NOMO-1 treated with dmso at 0.1 percent for 144 hours (cell line): Measurements from ENCODE around the gene FAM24A.
A peak's percentile ranks its signal among the peaks of the same experiment; 100 is the strongest.
"Not testable (repeated sequence)": the region's sequence is repeated elsewhere in the genome, so short reads cannot be mapped to it uniquely, and the experiment has no call there.

ENCODE experiments used
- DNase-seq: peaks from one replicate; lab custom pipeline; 2025; ENCODE audit not compliant: unreplicated experiment; lab: John Stamatoyannopoulos, UW

The FAM24A gene

DNA sequence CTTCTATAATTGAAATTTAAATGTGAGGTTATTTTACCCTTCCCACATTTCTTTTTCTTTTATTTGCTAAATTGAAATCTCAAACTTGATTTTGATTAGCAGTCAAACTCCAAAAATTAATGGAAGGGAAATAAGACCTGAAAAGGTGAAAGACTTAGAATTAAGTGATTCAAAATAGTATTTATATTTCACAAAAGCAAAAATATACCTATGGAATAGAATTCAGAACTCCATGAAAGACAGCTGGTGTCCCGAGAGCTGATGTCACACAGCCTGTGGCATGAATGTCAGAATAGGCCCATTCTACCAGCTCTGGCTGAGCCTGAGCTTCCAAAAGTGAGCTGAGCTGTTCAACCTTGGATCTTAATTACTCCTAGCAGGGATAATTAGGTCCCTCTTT lies at the start of gene FAM24A:
Gene FAM24A (plus strand): TSS at position 301 of the 400 bp plus-strand sequence. CDS start 1,025 bp downstream, outside the sequence.
- DNase-seq: no peak

DNA sequence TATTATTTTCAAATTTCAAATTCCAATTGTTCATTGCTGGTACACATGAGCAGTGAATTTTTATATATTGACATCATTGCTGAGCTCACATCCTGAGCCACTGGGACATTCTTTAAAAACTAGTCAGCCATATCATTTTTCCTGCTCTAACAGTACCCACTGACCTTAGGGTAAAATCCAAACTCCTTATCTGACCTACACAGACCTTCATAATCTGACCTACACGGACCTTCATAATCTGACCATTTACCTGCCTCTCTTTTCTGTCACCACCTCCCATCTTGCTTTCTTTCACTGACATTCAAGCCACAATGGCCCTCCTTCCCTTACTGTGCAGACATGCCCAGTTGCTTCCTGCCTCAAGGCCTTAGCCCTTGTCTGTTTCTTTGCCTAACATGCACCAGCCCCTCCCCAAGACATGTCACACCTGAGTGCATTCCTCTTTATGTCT lies 48.7 kb upstream of the FAM24A start:
- no peak for DNase-seq

DNA sequence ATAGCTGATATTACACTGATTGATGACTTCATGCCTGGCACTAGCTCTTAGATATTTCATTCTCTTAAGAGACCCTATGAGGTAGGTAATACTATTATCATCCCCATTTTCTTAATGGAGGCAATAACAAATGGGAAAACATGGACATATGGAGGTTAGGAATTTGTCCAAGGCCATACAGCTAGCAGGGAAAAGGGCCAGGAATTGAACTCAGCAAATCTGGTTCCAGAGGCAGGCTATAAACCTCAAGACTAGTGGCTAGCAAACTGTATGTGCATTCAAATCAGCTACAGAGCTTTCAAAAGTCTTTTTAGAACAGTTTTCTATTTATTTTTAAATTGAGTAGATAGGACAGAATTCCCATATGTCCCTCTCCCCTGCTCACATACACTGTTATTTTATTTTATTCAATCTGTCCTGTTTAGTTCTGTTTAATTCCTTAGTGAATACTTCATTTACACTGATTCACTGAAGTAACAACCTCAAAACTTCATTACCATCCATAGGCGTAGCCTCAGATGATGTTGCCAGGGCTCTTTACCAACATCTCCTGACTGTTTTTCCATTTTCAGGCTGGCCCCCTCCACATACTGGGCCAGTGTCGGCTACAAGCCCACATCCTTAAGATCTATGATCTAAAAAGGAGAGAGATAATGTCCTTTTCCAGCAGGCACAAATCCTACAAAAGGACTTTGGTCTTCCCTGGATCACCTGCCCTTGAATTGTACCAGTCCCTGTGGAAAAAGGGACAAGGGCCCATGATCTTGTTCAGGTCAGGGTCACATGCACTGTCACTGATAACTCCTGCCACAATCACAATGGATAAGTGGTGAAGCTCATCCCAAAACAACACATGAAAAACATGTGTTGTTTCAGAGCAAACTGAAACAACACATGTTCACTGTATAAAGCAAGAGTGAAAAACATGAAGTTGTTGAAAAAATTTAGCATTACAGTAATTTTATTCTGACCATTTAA lies 46.9 kb upstream of the FAM24A start:
- no peak for DNase-seq

DNA sequence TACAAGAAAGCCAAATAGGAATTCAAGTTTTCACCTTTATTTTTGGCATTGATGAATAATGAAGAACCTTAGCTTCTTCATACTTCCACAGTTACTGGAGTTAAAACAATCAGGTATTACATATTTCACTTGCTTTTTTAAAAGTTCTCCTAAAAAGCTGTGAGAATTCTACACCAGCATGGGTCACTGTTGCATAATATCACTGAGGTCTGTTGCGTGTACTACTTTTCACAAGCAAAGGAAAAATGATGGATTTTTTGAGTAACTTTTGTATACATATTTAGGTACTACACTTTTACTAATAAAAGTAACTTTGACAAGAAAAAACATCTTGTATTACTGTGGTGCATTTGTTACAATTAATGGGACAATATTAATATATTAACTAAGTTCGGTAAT lies 46.2 kb upstream of the FAM24A start:
- no peak for DNase-seq

DNA sequence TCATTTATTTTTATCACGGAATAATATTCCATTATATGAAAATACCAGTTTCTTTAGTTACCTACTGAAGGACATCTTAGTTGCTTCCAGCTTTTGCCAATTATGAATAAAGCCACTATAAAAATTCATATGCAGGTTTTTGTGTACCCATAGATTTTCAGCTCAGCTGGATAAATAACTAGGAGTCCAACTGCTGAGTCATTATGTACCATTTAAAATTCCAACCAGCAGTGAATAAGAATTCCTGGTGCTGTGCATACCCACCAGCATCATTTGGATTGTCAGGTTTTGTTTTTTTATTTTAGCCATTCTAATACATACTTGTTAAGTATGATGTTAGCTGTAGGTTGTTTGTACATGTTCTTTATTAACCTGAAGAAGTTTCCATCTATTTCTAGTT lies 45.5 kb upstream of the FAM24A start:
- DNase-seq: no peak

DNA sequence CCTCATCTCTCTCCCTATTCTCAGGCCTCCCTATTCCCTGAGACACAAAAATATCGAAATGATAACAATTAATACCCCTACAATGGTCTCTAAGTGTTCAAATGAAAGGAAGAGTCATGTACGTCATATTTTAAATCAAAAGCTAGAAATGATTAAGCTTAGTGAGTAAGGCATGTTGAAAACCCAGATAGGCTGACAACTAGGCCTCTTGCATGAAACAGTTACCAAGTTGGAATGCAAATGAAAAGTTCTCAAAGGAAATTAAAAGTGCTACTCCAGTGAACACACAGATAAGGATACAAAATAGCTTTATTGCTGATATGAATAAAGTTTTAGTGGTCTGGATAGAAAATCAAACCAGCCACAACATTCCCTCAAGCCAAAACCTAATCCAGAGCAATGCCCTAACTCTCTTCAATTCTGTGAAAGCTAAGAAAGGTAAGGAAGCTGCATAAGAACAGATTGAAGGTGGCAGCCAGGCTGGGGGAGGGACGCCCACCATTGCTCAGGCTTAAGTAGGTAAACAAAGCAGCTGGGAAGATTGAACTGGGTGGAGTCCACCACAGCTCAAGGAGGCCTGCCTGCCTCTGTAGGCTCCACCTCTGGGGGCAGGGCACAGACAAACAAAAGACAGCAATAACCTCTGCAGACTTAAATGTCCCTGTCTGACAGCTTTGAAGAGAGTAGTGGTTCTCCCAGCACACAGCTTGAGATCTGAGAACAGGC lies 43.5 kb upstream of the FAM24A start:
- DNase-seq: not testable (repeated sequence)

DNA sequence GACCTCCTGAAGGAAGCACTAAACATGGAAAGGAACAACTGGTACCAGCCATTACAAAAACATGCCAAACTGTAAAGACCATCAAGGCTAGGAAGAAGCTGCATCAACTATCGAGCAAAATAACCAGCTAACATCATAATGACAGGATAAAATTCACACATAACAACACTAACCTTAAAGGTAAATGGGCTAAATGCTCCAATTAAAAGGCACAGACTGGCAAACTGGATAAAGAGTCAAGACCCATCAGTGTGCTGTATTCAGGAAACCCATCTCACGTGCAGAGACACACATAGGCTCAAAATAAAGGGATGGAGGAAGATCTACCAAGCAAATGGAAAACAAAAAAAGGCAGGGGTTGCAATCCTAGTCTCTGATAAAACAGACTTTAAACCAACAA lies 41.6 kb upstream of the FAM24A start:
- not testable (repeated sequence) for DNase-seq

GRCh38 chr10:122871947-122872346 lies 38.5 kb upstream of the FAM24A start:
- not testable (repeated sequence) for DNase-seq

DNA sequence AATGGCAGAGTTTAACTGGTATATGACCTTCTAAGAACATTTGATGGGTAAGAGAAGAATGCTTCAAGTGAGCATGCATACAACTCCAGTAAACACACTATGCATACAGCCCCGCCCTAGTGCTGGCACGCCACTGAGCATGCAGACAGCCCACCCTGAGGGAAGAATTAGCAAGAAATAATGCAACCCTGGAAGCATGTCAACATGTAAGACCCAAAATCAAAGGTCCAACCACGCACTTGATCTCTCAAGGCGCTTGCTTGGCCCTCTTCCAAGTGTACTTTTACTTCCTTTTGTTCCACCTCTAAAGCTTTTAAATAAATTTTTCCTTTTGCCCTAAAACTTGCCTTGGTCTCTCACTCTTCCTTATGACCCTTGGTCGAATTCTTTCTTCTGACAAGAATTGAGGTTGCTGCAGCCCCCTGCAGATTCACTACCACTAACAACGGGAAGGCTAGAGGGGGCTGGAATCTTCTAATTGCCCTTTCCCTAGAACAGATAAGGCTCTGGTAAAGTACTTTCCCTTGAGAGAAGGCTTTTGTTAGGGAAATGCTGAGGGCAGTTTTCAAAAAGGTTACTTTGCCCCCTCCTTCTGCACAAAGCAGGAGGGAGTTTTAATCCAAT lies 34.5 kb upstream of the FAM24A start:
- no peak for DNase-seq

- DNase-seq: no peak
Measured at GRCh38 chr10:122876467-122876855, 33.9 kb upstream of the FAM24A start.

DNA sequence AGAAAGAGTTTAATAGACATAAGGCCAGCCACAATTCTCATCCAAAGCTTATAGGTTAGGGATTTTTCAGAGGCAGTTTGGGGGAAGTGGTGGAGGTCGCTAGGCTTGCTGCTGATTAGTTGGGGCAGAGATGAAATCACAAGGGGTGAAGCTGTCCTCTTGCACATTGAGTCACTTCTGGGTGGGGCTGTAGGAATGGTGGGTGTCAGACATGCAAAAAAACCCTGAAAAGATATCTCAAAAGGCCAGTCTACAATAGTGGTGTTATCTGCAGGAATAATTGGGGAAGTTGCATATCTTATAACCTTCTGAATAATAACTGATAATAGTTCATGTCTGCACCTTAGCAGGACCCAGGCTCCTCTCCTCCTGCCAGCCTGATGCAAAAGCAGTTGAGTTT lies 33.1 kb upstream of the FAM24A start:
- no peak for DNase-seq

- DNase-seq: peak; percentile 41
Measured at GRCh38 chr10:122878799-122879338, 31.5 kb upstream of the FAM24A start.

GRCh38 chr10:122879339-122880273 lies 30.8 kb upstream of the FAM24A start, which contains the start of gene FAM24B:
TSS of gene FAM24B (minus strand) at chr10:122879581. CDS start at chr10:122850515, 29,066 bp downstream.
- DNase-seq: peak; percentile 93

- no peak for DNase-seq
Measured at GRCh38 chr10:122882766-122883165, 27.6 kb upstream of the FAM24A start.

GRCh38 chr10:122884166-122884565 lies 26.2 kb upstream of the FAM24A start:
- no peak for DNase-seq

DNA sequence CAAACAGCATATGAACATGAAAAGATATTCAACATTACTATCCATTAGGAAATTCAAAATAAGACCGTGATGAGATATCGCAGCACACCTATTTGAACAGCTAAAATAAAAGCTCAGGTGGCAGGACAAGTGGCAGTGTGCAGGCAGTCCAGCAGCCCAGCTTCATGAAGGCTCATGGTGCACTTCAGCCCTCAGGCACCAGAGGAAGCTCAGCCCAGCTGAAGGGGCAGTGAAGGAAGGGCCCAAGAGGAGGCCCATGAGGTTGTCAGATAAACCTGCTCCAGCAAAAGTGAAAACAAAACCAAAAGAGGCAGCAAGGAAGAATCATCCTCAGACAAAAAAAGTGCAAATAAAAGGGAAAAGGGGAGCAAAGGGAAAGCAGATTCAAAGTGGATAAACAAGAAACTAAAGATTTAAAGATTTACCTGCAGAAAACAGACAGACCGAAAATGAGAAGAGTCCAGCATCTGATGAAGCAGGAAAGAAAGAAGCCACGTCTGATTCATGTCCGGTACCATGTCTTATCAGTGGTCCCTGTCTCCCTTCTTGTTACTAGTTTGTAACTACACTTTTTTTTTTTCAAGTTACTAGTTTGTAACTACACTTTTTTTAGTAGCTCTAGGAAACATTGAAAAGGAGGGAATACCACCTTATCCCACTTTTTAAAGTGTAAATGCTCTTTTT lies 16.0 kb upstream of the FAM24A start:
- DNase-seq: no peak

DNA sequence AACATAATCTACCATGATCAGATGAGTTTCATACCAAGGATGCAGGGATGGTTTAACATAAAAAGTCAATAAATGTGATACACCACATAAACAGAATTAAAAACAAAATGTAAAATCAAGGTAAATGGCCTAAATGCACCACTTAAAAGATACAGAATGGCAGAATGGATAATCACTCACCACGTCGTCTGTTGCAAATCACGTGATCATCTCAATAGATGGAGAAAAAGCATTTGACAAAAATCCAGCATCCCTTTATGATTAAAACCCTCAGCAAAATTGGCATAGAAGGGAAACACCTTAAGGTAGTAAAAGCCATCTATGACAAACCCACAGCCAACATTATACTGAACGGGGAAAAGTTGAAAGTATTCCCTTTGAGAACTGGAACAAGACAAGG lies 6.5 kb upstream of the FAM24A start:
- not testable (repeated sequence) for DNase-seq

DNA sequence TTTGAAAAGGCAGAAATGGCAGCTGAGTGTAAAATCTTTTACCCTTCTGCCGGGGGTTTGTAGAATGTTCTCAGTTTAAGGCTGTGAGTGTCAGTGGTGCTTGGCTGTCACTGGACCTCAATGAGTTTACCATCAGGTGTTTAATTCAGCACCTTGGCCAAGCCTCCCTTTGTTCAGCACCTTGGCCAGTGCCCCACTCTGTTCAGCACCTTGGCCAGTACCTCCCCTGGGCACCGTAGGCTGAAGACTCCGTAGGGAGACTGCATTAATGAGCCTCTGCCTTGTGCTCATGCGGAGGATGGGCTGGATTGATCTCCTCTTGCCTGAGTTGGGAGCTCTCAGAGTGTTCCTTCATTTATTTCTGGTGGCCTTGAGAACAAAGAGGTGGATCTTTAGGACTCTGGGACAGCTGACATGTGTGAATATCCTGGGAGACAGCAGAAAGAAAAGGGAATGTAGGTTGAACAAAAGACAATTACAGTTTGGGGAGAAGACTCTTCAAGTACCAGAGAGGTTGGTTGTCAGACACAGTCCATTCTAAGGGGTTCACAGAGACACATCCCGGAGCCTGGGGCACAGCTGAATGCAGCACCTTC lies 1.6 kb downstream of the FAM24A start:
- DNase-seq: peak; percentile 4

DNA sequence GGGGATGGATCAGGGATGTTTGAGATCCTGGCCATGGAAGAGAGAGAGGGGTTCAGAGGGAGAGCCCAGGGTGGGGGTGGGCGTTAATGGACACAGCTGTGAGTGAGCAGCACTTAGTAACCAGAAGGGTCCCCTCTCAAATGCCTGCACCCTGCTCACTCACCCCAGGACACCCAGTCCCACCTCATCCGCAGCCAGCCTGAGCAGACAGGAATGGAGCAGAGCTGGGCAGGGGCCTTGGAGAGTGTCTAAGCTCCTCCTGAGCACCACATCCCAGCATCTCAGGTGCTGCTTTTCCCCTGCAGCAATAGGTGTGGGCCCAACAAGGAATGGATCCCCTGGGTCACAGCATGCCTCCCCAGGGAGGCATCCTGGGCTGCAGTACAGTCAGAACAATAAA lies 5.3 kb downstream of the FAM24A start:
- DNase-seq: no peak
